GM19452 (cell line): ENCODE measurements around the gene COL13A1.

Experiments used
- ATAC-seq: cut with Tn5 transposase; IDR thresholded peaks from one replicate; pipeline ENCODE4 v1.9.1; 2021; ENCODE audit not compliant: unreplicated experiment

The COL13A1 gene

DNA sequence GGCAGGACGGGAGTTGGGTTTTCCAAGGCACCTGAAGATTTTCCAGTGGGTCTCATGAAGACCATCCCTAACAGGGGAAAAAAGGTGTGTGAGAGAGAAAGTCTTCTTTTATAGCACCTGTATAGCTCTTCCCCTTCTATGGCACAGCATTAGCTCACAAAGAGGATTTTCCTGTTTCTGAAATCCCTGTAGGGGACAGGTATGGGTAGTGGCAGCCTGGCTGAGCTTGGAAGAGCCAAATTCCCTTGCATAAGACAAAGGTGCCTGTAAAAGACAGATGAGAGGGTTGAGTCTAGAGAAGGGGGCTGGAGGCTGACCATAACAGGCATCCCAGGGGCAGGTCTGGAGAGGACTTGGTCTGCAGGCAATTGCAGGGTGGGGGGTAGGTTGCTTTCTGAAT lies 63.7 kb downstream of the COL13A1 start:
- ATAC-seq, result no peak

DNA sequence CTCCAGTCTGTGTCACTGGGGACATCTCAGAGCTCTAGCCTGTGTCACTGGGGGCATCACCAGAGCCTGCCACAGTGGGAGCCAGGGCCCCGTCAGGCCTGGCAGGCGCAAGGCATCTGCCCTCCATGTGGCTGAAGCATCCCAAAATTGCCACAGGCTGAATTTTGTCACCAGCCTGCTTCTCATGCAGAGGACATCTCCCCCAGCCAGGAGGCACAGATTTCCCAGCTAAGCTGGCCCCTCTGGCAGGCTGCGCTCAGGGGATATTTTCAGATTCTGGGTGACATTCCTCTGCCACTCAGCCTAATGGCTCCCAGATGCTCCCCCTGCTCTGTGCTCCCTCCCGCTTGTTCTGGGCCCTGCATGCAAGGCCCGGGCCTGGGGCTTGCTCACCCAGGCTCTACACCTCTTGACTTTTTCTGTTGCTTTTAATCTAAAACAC lies 64.6 kb downstream of the COL13A1 start:
- ATAC-seq, result no peak

DNA sequence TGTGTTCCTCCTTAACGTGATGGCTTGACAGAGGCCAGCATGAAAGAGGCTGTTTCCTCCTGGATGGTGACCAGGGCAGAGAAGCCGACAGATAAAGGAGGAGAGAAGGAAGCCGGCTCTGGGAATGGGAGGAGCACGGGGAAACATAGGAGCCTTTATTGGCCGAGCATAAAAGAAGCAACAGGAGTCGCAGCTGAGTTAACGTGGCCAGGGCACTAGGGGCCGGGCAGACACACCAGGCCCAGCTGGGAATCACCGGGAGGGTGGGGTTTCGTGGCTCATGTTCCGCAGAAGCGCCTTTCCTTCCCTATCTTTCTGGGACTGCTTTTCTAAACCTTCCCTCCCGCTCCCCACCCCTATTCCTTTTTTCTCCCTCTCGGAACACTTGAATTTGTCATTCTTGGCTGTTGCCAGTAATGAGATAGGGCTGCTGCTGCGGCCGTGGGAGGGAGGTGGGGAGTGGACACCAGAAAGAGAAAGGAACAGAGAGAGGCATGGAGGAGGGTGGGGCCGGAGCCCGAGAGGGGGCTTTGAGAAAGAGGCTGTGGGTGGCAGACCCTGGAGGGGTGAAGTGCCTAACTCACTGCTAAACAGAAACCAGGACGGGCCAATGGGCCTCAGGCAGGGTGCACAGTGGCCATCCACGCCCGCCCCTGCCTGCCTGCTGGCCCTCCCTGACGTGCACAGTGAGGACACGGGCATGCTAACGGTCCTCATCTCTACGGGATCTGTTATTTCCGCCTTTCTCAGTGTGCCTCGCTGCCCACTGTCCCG lies 65.2 kb downstream of the COL13A1 start:
- no peak for ATAC-seq

DNA sequence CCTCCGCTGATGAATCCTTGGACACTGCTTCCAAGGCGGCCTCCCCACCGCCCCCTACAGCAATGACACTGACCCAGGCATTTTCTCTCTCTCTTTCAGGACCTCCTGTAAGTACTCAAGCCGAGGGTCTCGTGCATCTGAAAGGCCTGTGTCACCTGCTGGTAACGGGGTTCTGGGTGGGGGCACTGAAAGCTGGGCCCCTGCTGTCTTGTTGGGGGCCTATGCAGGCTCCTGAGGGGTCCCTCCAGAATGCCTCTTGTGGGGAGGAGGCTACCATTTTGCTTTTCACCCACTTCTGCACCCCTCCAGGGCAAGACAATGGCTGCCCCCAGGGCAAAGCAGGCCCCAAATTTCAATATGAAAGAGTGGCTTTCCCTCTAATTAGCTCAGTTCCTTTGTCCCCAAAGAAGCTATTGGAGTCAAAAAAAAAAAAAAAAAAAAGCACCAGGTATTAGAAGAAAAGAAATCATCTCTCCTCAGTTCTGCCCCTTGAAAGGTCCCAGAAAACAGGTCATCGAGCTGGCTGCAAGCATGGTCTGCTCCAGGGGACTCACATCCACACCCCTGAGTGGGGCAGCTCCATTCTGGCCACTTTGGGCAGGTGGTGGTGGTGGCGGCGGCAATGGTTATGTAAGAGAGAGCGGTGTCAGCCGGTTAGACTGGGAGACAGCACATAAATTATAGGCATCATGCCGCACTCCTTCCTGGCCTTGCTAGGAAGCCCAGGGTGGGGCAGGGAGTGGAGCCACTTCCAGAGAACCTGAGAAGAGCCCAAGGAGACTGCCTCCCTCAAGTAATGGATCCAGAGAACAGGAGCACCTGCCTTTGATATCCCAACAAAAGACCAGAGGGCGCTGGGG lies 66.2 kb downstream of the COL13A1 start:
- no peak for ATAC-seq

DNA sequence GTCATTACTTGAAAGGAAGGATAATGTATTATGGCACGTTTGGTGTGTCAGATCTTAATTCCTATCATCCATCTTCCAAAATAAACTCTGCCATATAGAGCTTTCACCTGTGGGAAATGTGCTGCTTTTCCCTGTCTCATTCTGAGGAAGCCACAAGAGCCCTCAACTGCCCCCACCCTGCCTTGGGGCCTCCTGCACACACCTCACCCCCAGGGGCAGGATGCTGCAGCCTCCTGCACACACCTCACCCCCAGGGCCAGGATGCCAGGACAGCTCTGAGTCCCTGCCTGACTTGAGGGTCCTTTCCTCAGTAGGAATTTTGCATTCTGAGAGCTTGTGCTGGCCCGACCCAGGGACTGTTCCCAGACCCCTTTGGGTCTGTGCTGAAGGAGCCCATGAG lies 67.1 kb downstream of the COL13A1 start:
- no peak for ATAC-seq

DNA sequence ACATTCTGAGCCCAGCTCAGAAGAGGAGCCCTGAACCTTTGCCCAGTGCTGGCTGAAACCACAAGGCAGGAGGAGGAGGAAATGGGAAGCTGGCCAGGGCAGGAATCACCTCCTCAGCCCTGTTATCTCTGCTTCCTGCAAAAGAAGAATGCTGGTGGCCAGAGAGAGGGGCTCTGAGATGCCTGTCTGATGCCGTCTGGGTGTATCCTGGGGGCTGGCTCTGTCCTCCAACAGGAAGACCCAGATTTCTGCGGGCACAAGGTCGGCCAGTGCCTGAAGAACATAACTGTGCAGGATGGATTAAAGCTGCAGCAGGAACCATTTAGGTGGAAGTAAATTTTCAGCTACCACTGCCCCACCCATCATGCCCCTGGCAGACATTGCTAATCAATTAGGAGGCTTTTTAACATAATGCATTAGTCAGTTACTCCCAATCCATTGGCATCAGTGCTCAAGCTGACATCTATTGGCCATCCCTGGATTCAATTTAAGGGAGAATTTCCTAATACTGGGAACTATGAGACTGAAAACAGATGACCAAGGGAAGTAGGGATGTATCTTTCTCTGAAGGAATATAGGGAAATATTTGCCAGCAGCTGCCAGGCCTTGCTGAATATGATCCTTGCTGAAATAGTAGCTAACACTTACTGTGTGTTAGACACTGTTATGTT lies 67.7 kb downstream of the COL13A1 start:
- no peak for ATAC-seq

DNA sequence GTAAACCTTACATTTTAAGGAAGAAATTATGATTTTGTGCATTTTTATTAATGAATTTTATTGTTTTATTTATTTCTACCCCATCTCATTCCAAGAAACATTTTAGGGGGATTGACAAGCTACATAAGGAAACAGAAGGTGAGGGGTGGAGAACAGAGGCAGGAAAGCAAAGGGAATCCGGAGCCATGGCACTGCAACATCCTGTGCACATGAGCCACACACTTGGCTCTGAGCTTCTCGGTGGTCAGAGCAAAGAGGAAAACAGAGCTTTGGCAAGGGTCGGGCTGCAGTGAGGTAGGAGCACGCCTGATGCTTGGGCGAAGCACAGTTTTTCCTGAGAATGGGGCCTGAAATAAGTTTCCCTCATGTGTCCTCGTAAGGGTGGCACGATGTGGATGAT lies 68.9 kb downstream of the COL13A1 start:
- ATAC-seq, result no peak

DNA sequence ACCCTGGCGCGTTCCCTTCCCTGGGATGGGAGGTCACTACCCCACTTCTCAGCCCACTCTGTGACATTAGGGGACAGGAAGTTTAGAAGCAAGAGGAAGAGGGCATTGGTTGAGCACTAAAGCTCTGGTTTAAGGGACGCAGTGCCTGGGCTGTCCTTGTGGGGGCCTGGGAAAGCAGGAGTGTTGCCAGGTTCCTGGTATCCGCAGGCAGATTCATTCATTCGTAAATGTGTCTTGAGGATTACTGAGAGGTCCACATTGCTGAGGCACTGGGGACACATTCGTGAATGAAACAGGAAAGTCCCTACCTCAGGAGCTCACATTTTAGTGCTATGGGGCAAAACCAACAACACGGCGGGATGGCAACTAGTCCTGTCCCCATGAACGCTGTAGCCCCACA lies 69.4 kb downstream of the COL13A1 start:
- no peak for ATAC-seq

DNA sequence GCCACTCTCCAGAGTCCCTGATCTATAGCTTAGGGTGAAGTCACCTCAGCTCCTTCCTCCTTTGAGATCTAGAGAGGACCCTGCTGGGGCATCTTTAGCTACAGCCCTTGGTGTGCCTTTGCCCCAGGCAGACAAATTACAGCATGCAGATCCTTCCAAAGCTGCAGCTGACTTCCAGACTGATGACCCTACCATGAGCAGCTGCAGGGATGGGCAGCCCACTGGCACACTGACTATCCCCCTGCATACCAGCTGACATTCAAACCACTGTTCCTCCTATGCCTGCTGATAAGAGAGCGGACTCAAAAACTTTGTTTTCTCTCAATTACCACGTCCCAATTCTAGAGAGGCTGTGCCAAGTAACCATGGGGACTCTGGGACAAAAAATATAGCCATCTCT lies 70.6 kb downstream of the COL13A1 start:
- ATAC-seq, result no peak

DNA sequence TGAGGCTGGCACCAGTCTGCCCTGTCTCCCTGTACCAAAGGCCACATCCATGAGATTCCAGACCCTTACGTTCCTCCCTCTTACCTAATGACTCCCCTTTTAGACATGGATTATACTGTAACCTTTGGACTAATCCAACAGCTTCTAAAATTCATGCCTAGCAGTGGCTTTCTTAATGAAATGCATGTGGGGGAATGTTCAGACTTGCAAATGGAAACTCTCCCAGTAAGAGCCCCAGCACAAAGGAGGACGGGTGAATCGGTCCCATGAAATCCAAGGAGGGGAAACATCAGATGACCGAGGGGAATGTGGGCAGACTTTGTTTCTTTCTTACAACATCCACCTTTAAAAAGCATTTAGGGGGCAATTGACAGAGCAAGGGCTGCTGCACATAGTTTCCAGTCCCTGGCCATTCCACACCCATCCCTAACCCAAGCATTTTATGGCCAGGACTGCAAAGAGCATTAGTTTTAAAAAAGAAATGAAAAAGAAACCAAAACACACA lies 71.5 kb downstream of the COL13A1 start:
- ATAC-seq, result no peak

DNA sequence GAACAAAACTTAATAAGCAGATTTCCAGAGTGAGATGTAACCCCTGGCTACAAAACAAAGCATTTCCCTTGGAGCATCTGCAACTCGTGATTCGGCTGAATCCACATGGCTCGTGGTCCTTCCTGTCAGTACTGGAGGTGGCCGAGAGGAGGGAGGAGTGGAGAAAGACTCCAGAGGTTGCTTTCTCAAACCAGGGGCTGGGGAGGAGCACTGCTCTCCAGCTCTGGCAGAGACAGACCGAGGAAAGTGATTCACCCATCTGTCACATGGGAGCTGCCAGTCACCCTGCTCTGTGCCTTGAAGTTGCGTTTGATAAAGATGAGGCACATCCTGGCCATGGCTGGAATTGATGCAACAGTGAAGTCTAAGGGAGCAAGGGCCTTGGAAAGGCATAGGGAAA lies 72.7 kb downstream of the COL13A1 start:
- no peak for ATAC-seq

DNA sequence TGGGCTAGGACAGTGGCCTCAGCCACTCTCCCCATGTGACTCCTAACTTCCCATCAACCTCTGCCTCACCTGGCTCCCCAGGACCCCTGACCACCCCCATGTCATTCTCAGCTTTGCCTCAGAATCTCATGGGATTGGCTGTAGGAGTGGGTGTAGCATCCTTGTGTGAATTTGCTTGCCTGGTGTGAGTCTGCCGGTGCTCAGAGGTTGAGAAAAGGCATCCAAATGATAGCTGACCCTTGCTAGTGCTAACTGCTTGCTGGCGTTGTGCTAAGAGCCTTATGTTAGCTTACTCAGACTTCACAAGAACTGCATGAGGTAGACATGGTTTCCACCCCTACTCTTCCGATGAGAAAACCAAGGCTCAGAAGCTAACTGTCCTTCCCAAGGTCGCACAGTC lies 74.2 kb downstream of the COL13A1 start:
- ATAC-seq, result no peak

DNA sequence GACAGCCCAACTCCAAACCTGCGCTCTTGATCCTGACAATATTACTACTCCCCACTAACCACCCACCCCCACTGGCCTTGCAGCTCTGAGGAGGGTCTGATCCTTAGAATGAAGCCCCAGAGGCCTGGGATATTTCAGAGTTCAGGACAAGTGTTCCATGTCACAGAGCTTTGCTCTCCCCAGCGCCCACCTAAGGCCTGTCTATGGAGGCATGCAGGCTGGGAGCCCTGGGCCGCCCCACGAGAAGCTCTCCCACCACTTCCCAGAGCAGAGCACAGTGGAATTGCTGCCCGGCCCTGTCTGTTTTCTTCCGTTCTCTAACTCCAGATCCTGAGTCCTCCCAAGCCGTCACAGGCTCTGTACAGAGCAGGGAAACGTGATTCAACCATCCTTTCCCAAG lies 74.6 kb downstream of the COL13A1 start:
- ATAC-seq, result no peak

DNA sequence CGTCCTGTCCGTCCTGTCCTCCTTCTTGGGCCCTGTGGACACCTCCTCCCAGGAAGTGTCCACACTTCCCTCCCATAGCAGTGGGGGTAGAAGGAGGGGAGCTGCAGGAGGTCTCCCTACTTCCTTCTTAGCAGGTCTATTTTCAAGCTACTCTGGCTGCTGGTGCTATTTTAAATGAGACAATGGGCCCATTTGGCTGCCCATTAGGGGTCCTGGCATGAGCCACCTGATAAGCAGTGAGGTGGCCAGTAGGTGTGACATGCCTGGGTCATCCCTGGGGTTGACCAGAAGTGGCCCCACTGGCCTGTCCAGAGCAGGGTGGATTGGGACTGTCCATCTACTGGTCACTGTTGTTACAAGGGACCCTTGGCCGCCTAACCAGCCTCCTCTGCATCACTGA lies 75.2 kb downstream of the COL13A1 start:
- ATAC-seq, result no peak

DNA sequence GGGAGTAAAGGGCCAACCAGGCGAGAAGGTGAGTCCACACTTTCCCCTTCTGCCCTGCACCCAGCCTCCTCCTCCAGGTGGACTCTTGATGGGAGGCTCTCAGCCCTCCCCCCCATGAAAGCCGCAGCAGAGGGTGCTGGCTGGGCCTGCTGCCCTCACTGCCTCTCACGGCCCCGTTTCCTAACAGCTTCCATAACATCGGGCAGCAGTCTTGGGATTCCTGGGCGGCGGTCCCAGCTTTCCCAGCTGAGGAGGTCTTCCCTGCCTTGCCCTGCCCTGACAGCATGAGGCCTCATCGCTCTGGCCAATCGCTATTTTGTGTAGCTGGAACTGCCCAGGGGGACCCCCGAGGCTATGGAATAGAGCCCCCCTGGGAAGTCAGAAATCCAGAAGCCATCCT lies 76.3 kb downstream of the COL13A1 start:
- ATAC-seq, result no peak

DNA sequence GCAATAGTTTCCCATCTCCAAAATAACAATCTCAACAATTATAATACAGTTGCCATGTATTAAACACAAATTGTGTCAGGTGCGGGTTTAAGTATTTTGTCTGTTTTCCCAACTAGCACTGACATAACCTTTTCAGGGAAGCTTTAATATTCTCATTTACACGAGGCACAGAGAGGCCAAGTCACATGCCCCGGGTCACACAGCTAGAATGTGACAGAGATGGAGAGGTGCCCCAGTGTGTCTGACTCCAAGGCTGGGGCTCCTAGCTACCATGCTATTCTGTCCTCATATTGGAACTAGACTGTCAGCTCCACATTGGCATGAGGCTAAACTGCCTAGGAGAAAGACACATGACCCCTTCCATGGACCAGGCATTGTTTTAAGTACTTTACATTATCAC lies 77.2 kb downstream of the COL13A1 start:
- ATAC-seq, result no peak

DNA sequence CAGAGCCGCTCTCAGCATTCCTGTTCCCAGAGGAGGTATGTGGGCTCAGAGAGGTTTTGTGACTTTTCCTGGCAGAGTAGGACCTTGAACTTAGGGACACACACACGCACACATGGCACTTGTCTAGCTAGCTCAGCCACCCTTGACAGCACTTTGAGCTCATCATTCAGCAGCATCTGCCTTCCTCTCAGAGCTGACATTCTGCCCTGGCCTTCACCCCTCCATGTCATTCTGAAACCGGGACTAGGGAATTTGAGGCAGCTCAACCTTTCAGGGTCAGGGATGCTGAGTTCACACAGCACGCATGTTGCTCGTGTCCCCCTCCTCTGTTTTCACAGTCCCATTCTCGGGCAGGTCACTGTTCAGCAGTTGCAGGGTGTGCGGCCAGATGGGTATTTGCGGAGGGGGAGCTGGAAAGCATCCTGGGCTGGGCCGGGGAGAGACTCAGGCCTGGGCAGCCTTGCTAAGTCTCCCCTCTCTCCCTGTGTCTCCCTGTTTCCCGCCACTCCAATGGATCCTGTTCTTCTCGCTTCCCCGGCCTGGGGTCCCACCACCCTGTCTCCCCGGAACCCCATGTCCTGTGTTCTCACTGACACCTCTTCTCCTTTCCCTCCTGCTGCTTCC lies 78.0 kb downstream of the COL13A1 start:
- ATAC-seq, result no peak

DNA sequence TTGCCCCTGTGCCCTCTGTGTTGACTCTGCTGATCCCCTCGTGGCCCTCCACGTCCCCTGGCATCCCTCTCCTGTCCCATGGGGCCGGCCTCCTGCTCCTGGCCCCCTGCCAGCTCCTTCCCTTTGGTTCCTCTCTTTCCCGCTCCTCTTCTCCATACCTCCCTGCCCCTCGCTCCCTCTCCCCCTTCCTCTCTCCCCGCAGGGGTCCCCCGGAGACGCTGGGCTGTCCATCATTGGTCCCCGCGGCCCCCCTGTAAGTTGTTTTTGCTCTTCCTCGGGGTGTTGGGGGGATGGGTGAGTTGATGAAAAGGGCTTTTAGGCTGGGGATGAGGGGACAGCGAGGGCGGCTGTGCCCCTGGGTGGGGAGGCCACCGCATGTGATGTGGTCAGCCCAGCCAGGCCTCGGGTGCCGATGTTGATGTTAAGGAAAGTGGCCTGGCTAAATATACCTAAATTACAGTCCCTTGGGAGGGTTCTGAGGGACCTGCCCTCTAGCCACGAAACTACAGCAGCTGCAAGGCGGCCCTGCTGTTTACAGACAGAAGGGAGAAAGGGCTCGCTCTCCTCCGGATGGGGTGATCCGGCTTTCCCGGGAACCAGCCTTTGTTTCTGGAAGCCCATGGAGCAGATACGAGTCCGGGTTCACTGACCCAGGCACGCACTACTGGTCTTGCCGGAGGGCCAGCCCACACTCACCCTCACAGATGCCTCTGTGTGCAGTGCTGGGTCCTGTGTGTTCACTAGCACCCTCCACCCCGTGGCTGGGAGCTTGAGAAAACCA lies 78.8 kb downstream of the COL13A1 start:
- no peak for ATAC-seq

DNA sequence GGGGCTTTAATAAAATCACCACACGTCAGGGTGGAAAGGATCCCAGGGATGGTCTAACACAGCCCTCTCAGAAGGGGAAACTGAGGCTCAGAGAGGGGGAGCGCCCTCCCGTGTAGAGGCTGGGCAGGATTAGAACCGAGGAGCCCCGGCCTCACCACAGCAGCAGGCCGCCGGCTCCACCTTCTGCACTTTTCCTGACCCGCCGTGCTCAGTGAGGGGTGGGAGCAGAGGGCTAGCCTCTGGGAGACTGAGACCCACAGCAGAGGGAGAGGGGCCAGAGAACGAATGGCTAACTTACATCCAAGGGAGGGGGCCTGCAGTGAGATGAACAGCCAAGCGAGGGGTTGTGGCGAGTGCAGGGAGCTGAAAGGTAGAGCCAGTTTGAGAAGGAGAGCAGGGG lies 79.5 kb downstream of the COL13A1 start:
- no peak for ATAC-seq

DNA sequence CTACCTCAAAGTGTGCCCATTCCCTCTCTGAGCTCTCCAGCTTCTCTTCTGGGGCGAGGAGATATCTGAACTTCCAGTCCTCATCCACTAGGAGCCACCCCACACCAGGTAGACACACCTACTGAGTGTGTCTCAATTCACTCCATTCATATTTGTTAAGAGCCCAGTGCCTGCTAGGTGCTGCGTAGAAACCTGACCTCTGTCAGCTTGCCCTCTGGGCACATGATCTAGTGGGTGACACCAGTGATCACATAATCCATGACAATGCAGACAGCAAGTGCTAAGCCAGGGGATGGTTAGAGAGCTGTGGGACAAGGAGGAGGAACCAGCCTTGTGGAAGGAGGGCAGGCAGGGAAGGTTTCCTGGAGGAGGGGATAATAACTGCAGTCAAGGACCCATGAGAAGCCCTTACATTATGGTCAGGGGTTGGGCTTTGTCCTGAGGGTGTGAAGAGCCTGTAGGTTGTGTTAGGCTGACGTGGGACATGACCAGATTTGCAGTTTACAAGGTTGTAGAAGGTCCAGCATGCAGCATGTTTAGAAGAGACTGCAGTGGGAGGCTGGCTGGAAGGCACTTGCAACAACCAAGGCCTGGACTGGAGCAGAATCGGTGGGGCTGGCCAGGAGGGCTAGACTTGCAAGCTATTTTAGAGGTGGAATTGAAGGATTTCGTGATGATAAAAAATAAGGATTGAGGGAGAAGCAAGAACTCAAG lies 81.8 kb downstream of the COL13A1 start:
- no peak for ATAC-seq
